Immature natural killer cell (primary cell): ENCODE data around the gene UVSSA. TPM values are rescaled to one million over a fixed set of nuclear protein-coding genes. Genes with fewer than 3 reads are reported as not detected.

Source experiments
- DNase-seq, 3 donors: peaks; one replicate each; pipeline ENCODE4 v3.0.0; 2022; ENCODE audit warnings: mixed read lengths in 1 of 3
- H3K27ac Mint-ChIP-seq, 6 donors: one replicate each; pipeline ENCODE4 v1.8.0; 2020; ENCODE audit warnings: mixed read lengths in 6 of 6, mild to moderate bottlenecking in 5 of 6, inconsistent platforms in 4 of 6, moderate library complexity in 3 of 6
- H3K27me3 Mint-ChIP-seq, 3 donors: one replicate each; pipeline ENCODE4 v1.8.0; 2020 to 2021; ENCODE audit warnings: low read depth in 3 of 3, mild to moderate bottlenecking in 3 of 3, mixed read lengths in 3 of 3, moderate library complexity in 3 of 3, inconsistent platforms in 1 of 3
- H3K36me3 Mint-ChIP-seq, 3 donors: one replicate each; pipeline ENCODE4 v1.8.0; 2020; ENCODE audit warnings: mixed read lengths in 3 of 3, inconsistent platforms in 2 of 3, mild to moderate bottlenecking in 2 of 3
- H3K4me1 Mint-ChIP-seq, 2 donors: one replicate each; pipeline ENCODE4 v1.8.0; 2020; ENCODE audit warnings: inconsistent platforms in 2 of 2, mild to moderate bottlenecking in 2 of 2, mixed read lengths in 2 of 2, moderate library complexity in 1 of 2
- H3K4me3 Mint-ChIP-seq, 5 donors: one replicate each; pipeline ENCODE4 v1.8.0; 2020; ENCODE audit warnings: mild to moderate bottlenecking in 5 of 5, mixed read lengths in 5 of 5, inconsistent platforms in 3 of 5, moderate library complexity in 3 of 5
- H3K9me3 Mint-ChIP-seq, 6 donors: one replicate each; pipeline ENCODE4 v1.8.0; 2020; ENCODE audit warnings: mild to moderate bottlenecking in 6 of 6, mixed read lengths in 6 of 6, inconsistent platforms in 4 of 6, moderate library complexity in 3 of 6
- polyA plus RNA-seq, 3 donors: library from polyadenylated mRNA; unstranded; fragments of 300-500 nt; fragmentation: Illumina TruSeq; gene quantifications; one replicate each; pipeline ENCODE4 v1.2.3, GENCODE V29; 2021

The UVSSA gene
- polyA plus RNA-seq, 3 donors from 2014 or later, result 3.2 to 7.0 (median 4.0) TPM

GRCh38 chr4:1363513-1363912 is 16.5 kb downstream of the UVSSA start:
- Mint-ChIP-seq H3K9me3 (no peaks in the 10 kb centered on the region), H3K27ac (no peak overlapping the region), H3K27me3 (peaks cover 0 to 2% (median 0%) of the 10 kb centered on the region in 3 donors), H3K4me1 (no peaks in the 10 kb centered on the region), H3K36me3 (peaks cover 0 to 12% (median 3%) of the 10 kb centered on the region in 3 donors), H3K4me3 (no peak overlapping the region)
- DNase-seq, result no peak

- Mint-ChIP-seq H3K4me1 (no peaks in the 10 kb centered on the region), H3K4me3 (no peak overlapping the region), H3K27me3 (peaks cover 0 to under 1% (median 0%) of the 10 kb centered on the region in 3 donors), H3K9me3 (no peaks in the 10 kb centered on the region), H3K27ac (no peak overlapping the region), H3K36me3 (peaks cover 0 to 8% (median 3%) of the 10 kb centered on the region in 3 donors)
- DNase-seq, result no peak
These were observed 17.2 kb downstream of the UVSSA start for GRCh38 chr4:1364217-1364616.

- no peak overlapping the region for H3K27ac Mint-ChIP-seq
- DNase-seq, result no peak
- no peaks in the 10 kb centered on the region for H3K4me1 Mint-ChIP-seq
- H3K9me3 Mint-ChIP-seq, result no peaks in the 10 kb centered on the region
- no peak overlapping the region for H3K4me3 Mint-ChIP-seq
- H3K27me3 Mint-ChIP-seq, result no peaks in the 10 kb centered on the region
- H3K36me3 Mint-ChIP-seq, result peaks cover 0 to 12% (median 4%) of the 10 kb centered on the region in 3 donors
These were observed 17.7 kb downstream of the UVSSA start for GRCh38 chr4:1364748-1365147.

- Mint-ChIP-seq H3K27me3 (no peaks in the 10 kb centered on the region), H3K27ac (no peak overlapping the region), H3K9me3 (no peaks in the 10 kb centered on the region), H3K4me3 (no peak overlapping the region), H3K4me1 (no peaks in the 10 kb centered on the region), H3K36me3 (peaks cover 0 to 14% (median 7%) of the 10 kb centered on the region in 3 donors)
- no peak for DNase-seq
These were observed 18.5 kb downstream of the UVSSA start for GRCh38 chr4:1365271-1366178.

- DNase-seq, result no peak
These were observed 19.6 kb downstream of the UVSSA start for GRCh38 chr4:1366371-1367229.

GRCh38 chr4:1367230-1367935 is 20.4 kb downstream of the UVSSA start:
- Mint-ChIP-seq H3K27ac (peak overlapping the region in 1 of 6 donors; percentile 78), H3K9me3 (no peaks in the 10 kb centered on the region), H3K4me3 (no peak overlapping the region), H3K36me3 (peaks cover 7 to 31% (median 14%) of the 10 kb centered on the region in 3 donors), H3K4me1 (peaks cover 0 to 5% of the 10 kb centered on the region in 2 donors), H3K27me3 (peaks cover 0 to 2% (median 0%) of the 10 kb centered on the region in 3 donors)
- no peak for DNase-seq

More at GRCh38 chr4:1366371-1367229, 19.6 kb downstream of the UVSSA start:
- Mint-ChIP-seq H3K4me3 (no peak overlapping the region), H3K27me3 (no peaks in the 10 kb centered on the region), H3K9me3 (no peaks in the 10 kb centered on the region), H3K27ac (no peak overlapping the region), H3K36me3 (peaks cover 7 to 23% (median 14%) of the 10 kb centered on the region in 3 donors), H3K4me1 (peaks cover 0 to 5% of the 10 kb centered on the region in 2 donors)

- H3K36me3 Mint-ChIP-seq, result peaks cover 7 to 36% (median 14%) of the 10 kb centered on the region in 3 donors
- no peak overlapping the region for H3K27ac Mint-ChIP-seq
- no peaks in the 10 kb centered on the region for H3K9me3 Mint-ChIP-seq
- H3K4me3 Mint-ChIP-seq, result no peak overlapping the region
- peaks cover 0 to 5% of the 10 kb centered on the region in 2 donors for H3K4me1 Mint-ChIP-seq
- DNase-seq, result no peak
- peaks cover 0 to 2% (median 0%) of the 10 kb centered on the region in 3 donors for H3K27me3 Mint-ChIP-seq
These were observed 20.9 kb downstream of the UVSSA start for GRCh38 chr4:1367936-1368289.

GRCh38 chr4:1368421-1369090 is 21.5 kb downstream of the UVSSA start:
- no peak overlapping the region for H3K27ac Mint-ChIP-seq
- no peaks in the 10 kb centered on the region for H3K9me3 Mint-ChIP-seq
- no peak for DNase-seq
- H3K4me3 Mint-ChIP-seq, result no peak overlapping the region
- H3K36me3 Mint-ChIP-seq, result peaks cover 7 to 39% (median 13%) of the 10 kb centered on the region in 3 donors
- peaks cover 0 to 5% of the 10 kb centered on the region in 2 donors for H3K4me1 Mint-ChIP-seq
- peaks cover 0 to 2% (median 0%) of the 10 kb centered on the region in 3 donors for H3K27me3 Mint-ChIP-seq

GRCh38 chr4:1369091-1369450 is 22.1 kb downstream of the UVSSA start:
- H3K27ac Mint-ChIP-seq, result no peak overlapping the region
- H3K36me3 Mint-ChIP-seq, result peaks cover 7 to 43% (median 15%) of the 10 kb centered on the region in 3 donors
- no peak overlapping the region for H3K4me3 Mint-ChIP-seq
- H3K4me1 Mint-ChIP-seq, result peaks cover 0 to 5% of the 10 kb centered on the region in 2 donors
- H3K9me3 Mint-ChIP-seq, result no peaks in the 10 kb centered on the region
- no peak for DNase-seq
- peaks cover 0 to 2% (median 0%) of the 10 kb centered on the region in 3 donors for H3K27me3 Mint-ChIP-seq

- H3K9me3 Mint-ChIP-seq, result no peaks in the 10 kb centered on the region
- peaks cover 0 to 2% (median 0%) of the 10 kb centered on the region in 3 donors for H3K27me3 Mint-ChIP-seq
- DNase-seq, result no peak
- H3K4me1 Mint-ChIP-seq, result peaks cover 0 to 5% of the 10 kb centered on the region in 2 donors
- no peak overlapping the region for H3K27ac Mint-ChIP-seq
- H3K4me3 Mint-ChIP-seq, result no peak overlapping the region
- peaks cover 7 to 43% (median 15%) of the 10 kb centered on the region in 3 donors for H3K36me3 Mint-ChIP-seq
These were observed 22.6 kb downstream of the UVSSA start for GRCh38 chr4:1369479-1370079.

- H3K27ac Mint-ChIP-seq, result peak overlapping the region in 1 of 6 donors; percentile 61
These were observed 23.5 kb downstream of the UVSSA start for GRCh38 chr4:1370321-1371124.

More at GRCh38 chr4:1370321-1371124, 23.5 kb downstream of the UVSSA start:
- H3K9me3 Mint-ChIP-seq, result no peaks in the 10 kb centered on the region
- H3K4me3 Mint-ChIP-seq, result no peak overlapping the region
- H3K27me3 Mint-ChIP-seq, result peaks cover 0 to 2% (median 0%) of the 10 kb centered on the region in 3 donors
- H3K4me1 Mint-ChIP-seq, result peaks cover 0 to 5% of the 10 kb centered on the region in 2 donors
- DNase-seq, result no peak
- peaks cover 7 to 43% (median 15%) of the 10 kb centered on the region in 3 donors for H3K36me3 Mint-ChIP-seq
